RWPE1 (cell line): ENCODE data around the gene PRCD.

Experiments used
- CTCF ChIA-PET: fragments of 350-600 bp; sonication (Branson Sonifier 250); formaldehyde crosslinking; extraction: SDS; loops from one replicate; lab custom pipeline; 2021; lab: Yijun Ruan, JAX
- POLR2A ChIA-PET: fragments of 400-600 bp; formaldehyde crosslinking; extraction: SDS; loops from one replicate; lab custom pipeline; 2020; ENCODE audit warnings: antibody characterized with exemption; ENCODE audit not compliant: low non-redundant PET; lab: Yijun Ruan, JAX
- DNase-seq: peaks from one replicate; pipeline ENCODE4 v3.0.0; 2012; ENCODE audit warnings: low spot score
- H3K27ac ChIP-seq: fragments of 450-650 bp; 2 replicates; pipeline ENCODE4 v1.5.1; 2017
- TF ChIP-seq, protein P1 (sequence below): fragments of 450-650 bp; conservative IDR thresholded peaks from 2 replicates; pipeline ENCODE4 v1.5.1; 2017; ENCODE audit warnings: low read depth, mild to moderate bottlenecking

The PRCD gene

GRCh38 chr17:76569607-76570279 is 29.9 kb downstream of the PRCD start:
- no peak for DNase-seq
- H3K27ac ChIP-seq, result peak overlapping the region; percentile 60
- CTCF ChIA-PET, result interaction anchor here (1.4 kb wide), 1 partner anchor 16 kb away, joined by 3 read pairs; the partner anchor contains the start of gene ST6GALNAC2
- POLR2A ChIA-PET, result no interaction called here
- TF ChIP-seq, protein P1, sequence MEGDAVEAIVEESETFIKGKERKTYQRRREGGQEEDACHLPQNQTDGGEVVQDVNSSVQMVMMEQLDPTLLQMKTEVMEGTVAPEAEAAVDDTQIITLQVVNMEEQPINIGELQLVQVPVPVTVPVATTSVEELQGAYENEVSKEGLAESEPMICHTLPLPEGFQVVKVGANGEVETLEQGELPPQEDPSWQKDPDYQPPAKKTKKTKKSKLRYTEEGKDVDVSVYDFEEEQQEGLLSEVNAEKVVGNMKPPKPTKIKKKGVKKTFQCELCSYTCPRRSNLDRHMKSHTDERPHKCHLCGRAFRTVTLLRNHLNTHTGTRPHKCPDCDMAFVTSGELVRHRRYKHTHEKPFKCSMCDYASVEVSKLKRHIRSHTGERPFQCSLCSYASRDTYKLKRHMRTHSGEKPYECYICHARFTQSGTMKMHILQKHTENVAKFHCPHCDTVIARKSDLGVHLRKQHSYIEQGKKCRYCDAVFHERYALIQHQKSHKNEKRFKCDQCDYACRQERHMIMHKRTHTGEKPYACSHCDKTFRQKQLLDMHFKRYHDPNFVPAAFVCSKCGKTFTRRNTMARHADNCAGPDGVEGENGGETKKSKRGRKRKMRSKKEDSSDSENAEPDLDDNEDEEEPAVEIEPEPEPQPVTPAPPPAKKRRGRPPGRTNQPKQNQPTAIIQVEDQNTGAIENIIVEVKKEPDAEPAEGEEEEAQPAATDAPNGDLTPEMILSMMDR, result no peak

DNA sequence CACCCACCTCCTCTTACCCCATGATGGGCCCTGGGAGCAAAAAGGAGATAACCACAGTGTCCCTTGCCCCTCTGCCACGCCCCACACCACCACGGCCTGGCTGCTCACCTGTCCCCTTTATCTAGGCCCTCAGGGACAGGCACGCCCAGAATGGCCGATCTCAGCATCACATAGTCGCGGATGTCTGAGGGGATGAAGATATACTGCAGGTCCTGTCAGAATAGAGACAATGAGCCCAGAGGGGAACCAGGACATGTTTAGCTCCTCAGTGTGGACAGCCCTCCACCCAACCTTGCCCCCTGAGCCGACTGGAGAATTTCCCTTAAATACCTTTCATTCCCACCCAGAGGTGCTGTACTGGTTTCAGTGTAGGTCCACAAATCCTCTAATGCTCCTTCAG is 30.6 kb downstream of the PRCD start:
- no peak for DNase-seq
- ChIA-PET POLR2A (no interaction called here), CTCF (interaction anchor here (0.6 kb wide), 1 partner anchor 105 kb away, joined by 3 read pairs; no protein-coding TSS in a partner anchor)
- TF ChIP-seq, protein P1, result no peak
- H3K27ac ChIP-seq, result peak overlapping the region; percentile 60

DNA sequence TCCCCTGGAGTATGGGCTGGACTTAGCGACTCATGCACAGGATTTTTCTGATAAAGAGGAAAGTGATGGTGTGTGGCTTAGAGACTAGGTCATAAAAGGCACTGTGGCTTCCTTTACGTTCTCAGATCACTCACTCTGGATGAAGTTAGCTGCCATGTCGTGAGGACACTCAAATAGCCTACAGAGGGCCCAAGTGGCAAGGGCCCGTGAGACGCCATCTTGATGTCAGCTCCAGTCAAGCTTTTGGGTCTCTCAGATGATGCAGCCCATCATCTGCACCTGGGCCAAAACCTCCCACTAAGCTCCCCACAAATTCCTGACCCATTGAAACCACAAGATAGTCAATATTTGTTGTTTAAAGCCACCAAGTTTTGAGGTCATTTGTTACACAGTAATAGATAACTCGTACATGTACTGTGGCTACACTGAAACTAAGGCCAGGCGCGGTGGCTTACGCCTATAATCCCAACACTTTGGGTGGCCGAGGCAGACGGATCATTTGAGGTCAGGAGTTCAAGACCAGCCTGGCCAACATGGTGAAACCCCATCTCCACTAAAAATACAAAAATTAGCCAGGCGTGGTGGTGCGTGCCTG is 31.1 kb downstream of the PRCD start:
- no peak for DNase-seq
- TF ChIP-seq, protein P1, result no peak
- ChIA-PET CTCF (interaction anchor here (0.6 to 1.2 kb wide), 2 partner anchors 48 to 104 kb away, joined by 3 read pairs; no protein-coding TSS in a partner anchor), POLR2A (interaction anchor here (1.1 kb wide), 1 partner anchor 14 kb away, joined by 3 read pairs; no protein-coding TSS in a partner anchor)
- H3K27ac ChIP-seq, result peak overlapping the region; percentile 60

DNA sequence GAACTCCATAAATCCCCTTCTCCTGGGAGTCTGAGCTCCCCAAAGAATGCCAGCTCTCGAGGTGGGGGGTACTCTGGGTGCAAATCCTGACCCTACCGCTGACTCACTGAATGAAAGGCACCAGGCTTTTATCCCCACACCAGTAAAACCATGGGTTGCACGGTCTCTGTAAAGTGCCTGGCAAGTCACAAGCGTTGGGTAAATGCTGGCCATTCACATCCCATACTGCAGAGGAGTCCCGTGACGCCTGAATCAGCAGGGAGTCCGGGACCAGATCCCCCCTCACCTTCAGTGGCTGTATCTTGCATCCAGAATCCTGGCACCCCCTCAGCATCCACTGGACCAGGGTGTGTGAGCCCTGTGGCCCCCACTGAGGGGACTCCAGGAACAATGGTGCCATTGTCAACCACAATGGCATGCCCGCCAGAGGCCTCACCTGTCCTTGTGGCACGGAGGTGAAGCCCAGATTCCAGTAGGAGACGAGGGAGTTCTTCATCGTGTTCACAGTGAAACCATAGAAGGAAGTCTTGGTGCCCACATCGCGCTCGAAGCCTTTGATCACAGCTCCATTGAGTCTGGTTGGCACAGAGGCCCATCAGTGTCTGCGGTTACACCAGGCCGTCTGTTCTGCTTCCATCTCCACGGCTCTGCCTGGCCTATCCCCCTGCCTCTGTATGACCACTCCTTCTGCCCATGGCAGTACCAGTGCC is 32.5 kb downstream of the PRCD start:
- TF ChIP-seq, protein P1, result no peak
- H3K27ac ChIP-seq, result peak overlapping the region; percentile 60
- ChIA-PET CTCF (interaction anchor here (1.2 kb wide), 1 partner anchor 50 kb away, joined by 3 read pairs; no protein-coding TSS in a partner anchor), POLR2A (interaction anchor here (1.1 kb wide), 1 partner anchor 12 kb away, joined by 3 read pairs; no protein-coding TSS in a partner anchor)
- DNase-seq, result no peak

DNA sequence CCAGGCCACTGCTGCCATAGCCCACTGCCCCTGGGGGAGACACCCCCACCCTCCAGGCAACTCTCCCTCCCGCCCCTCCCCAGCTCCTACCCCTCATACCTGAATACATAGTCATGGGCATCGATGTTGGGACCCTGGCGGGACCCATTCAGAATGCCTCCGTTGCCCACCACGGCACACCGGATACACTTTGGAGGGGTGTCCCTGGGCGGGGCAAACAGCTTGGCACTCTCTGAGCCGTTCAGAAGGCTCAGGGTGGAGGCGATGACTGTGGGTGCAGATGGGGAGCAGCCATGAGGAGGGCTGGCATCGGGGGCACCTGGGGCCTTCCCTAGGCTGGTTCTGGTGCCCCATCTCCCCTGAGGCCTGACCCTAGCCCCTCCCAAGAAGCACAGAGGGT is 33.3 kb downstream of the PRCD start:
- CTCF ChIA-PET, result interaction anchor here (0.6 kb wide), 1 partner anchor 95 kb away, joined by 3 read pairs; no protein-coding TSS in a partner anchor
- TF ChIP-seq, protein P1, result no peak
- DNase-seq, result no peak
- POLR2A ChIA-PET, result no interaction called here
- H3K27ac ChIP-seq, result peak overlapping the region; percentile 60

GRCh38 chr17:76574166-76574565 is 34.3 kb downstream of the PRCD start:
- TF ChIP-seq, protein P1, result no peak
- ChIA-PET CTCF (interaction anchor here (0.6 kb wide), 1 partner anchor 791 kb away, joined by 3 read pairs; no protein-coding TSS in a partner anchor), POLR2A (no interaction called here)
- no peak for DNase-seq
- peak overlapping the region; percentile 60 for H3K27ac ChIP-seq
